ENCODE data around the gene PPP1R37.

The PPP1R37 gene

DNA sequence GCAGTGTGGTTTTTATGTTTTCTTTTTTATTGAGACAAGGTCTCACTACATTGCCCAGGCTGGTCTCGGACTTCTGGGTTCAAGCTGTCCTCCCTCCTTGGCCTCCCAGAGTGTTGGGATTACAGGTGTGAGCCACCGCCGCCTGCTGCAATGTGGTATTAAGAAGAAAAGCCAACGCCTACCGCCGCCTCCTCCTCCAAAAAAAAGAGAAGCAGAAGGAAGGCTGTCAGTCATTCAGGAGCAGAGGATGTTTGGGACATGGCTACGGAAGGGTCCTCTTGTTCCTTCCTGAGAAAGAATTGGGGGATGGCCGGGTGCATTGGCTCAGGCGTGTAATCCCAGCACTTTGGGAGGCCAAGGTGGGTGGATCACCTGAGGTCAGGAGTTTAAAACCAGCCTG, 1.2 kb downstream of the PPP1R37 start:
- Histone ChIP-seq H3K27ac (ENCODE audit: low read depth, low read length, poor library complexity, severe bottlenecking) (peak overlapping the region; percentile 83), H3F3A (ENCODE audit: insufficient read depth, low read length) (no peaks in the 10 kb centered on the region), H3K4me2 (ENCODE audit: low read length) (peak overlapping the region; percentile 96), H3K79me2 (ENCODE audit: insufficient read depth, low read length) (peaks cover 40% of the 10 kb centered on the region), H3K4me3 (ENCODE audit: low read depth, low read length, poor library complexity, severe bottlenecking) (peak overlapping the region; percentile 80), H3K9me2 (ENCODE audit: low read depth, low read length) (no peaks in the 10 kb centered on the region), H3K9me3 (ENCODE audit: low read length) (no peaks in the 10 kb centered on the region), H3K36me3 (ENCODE audit: insufficient read depth, low read length) (peaks cover 26% of the 10 kb centered on the region), H3K4me1 (ENCODE audit: insufficient read depth, low read length, severe bottlenecking) (peaks cover 50% of the 10 kb centered on the region), H3K9ac (ENCODE audit: low read length) (peak overlapping the region; percentile 89), H2AFZ (ENCODE audit: low read length) (no peak overlapping the region), H3K27me3 (ENCODE audit: insufficient read depth, low read length) (no peaks in the 10 kb centered on the region), H4K20me1 (ENCODE audit: insufficient read depth, low read length) (no peaks in the 10 kb centered on the region)
- TF ChIP-seq, protein P1, sequence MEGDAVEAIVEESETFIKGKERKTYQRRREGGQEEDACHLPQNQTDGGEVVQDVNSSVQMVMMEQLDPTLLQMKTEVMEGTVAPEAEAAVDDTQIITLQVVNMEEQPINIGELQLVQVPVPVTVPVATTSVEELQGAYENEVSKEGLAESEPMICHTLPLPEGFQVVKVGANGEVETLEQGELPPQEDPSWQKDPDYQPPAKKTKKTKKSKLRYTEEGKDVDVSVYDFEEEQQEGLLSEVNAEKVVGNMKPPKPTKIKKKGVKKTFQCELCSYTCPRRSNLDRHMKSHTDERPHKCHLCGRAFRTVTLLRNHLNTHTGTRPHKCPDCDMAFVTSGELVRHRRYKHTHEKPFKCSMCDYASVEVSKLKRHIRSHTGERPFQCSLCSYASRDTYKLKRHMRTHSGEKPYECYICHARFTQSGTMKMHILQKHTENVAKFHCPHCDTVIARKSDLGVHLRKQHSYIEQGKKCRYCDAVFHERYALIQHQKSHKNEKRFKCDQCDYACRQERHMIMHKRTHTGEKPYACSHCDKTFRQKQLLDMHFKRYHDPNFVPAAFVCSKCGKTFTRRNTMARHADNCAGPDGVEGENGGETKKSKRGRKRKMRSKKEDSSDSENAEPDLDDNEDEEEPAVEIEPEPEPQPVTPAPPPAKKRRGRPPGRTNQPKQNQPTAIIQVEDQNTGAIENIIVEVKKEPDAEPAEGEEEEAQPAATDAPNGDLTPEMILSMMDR (IDR thresholded peaks at IDR 0.05; ENCODE audit: low read length), result no peak
- no peak for TF ChIP-seq EZH2 (IDR thresholded peaks at IDR 0.05; ENCODE audit: borderline replicate concordance, low read length)

DNA sequence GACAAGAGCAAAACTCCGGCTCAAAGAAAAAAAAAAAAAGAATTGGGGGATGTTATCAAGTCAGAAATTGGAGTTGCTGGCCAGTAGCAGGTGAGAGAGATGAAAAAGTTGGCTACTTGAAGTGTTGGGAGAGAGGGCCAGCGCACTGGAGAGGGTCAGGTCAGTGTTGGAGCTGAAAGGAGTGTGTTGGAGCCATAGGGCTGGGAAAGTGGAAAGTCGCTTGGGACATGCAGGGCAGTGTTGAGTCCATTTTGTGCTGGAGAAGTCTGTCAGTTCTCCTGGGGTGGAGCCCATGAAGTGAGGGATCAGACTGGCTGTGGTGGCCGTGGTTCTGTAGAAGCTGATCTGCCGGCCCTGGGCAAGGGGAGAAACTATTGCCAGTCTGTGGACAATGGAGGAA, 1.7 kb downstream of the PPP1R37 start:
- Histone ChIP-seq H3K9ac (ENCODE audit: low read length) (no peak overlapping the region; the same call in 1 of the 2 replicates), H3K79me2 (ENCODE audit: insufficient read depth, low read length) (peaks cover 40% of the 10 kb centered on the region), H3K4me1 (ENCODE audit: insufficient read depth, low read length, severe bottlenecking) (peaks cover 51% of the 10 kb centered on the region), H3K9me2 (ENCODE audit: low read depth, low read length) (no peaks in the 10 kb centered on the region), H3K4me2 (ENCODE audit: low read length) (peak overlapping the region; percentile 96), H2AFZ (ENCODE audit: low read length) (no peak overlapping the region), H3K27ac (ENCODE audit: low read depth, low read length, poor library complexity, severe bottlenecking) (no peak overlapping the region), H3K9me3 (ENCODE audit: low read length) (no peaks in the 10 kb centered on the region), H3F3A (ENCODE audit: insufficient read depth, low read length) (no peaks in the 10 kb centered on the region), H3K4me3 (ENCODE audit: low read depth, low read length, poor library complexity, severe bottlenecking) (peak overlapping the region; percentile 80), H3K27me3 (ENCODE audit: insufficient read depth, low read length) (no peaks in the 10 kb centered on the region), H4K20me1 (ENCODE audit: insufficient read depth, low read length) (no peaks in the 10 kb centered on the region), H3K36me3 (ENCODE audit: insufficient read depth, low read length) (peaks cover 25% of the 10 kb centered on the region)
- TF ChIP-seq, protein P1 (IDR thresholded peaks at IDR 0.05; ENCODE audit: low read length), result no peak
- TF ChIP-seq EZH2 (IDR thresholded peaks at IDR 0.05; ENCODE audit: borderline replicate concordance, low read length), result no peak

DNA sequence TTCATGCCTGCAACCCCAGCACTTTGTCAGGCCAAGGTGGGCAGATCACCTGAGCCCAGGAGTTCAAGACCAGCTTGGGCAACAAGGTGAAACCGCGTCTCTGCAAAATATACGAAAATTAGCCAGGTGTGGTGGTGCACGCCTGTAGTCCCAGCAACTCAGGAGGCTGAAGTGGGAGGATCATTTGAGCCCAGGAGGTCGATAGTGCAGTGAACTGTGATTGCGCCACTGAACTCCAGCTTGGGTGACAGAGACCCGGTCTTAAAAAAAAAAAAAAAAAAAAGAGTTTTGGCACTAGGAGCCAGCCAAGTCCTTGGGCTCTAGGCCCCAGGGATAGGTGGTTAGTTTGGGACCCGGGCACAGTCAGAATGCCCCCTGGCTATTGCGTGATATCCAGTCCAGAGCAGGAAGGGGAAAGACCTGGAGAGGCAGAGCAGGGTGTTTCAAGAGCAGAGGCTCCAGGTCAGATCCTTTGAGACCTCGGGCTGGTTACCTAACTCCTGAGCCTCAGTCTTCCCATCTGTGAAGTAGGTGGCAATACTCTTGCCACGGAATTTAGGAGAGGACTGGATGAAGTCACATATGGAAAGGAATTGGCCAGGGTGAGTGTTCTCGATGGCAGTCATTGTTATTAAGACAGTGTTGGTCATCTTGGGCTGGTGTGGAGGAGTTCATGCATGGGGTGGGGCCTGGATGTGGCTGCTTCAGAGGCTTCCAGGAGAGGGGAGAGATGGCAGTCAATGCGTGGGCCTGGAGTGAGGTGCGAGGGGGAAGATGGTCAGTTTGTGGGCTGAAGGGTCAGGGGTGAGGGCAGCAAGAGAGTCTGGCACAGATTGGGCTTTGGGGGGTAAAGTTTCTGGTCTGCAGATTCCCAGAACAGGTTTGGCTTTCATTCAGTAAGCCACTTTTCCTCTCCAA, 2.8 kb downstream of the PPP1R37 start:
- Histone ChIP-seq H3K4me2 (ENCODE audit: low read length) (no peak overlapping the region; the same call in 1 of the 2 replicates), H3K9ac (ENCODE audit: low read length) (no peak overlapping the region; the same call in 1 of the 2 replicates), H3K9me2 (ENCODE audit: low read depth, low read length) (no peaks in the 10 kb centered on the region), H3K4me1 (ENCODE audit: insufficient read depth, low read length, severe bottlenecking) (peaks cover 59% of the 10 kb centered on the region), H3F3A (ENCODE audit: insufficient read depth, low read length) (no peaks in the 10 kb centered on the region), H3K4me3 (ENCODE audit: low read depth, low read length, poor library complexity, severe bottlenecking) (no peak overlapping the region), H3K36me3 (ENCODE audit: insufficient read depth, low read length) (peaks cover 24% of the 10 kb centered on the region), H3K27me3 (ENCODE audit: insufficient read depth, low read length) (no peaks in the 10 kb centered on the region), H2AFZ (ENCODE audit: low read length) (no peak overlapping the region), H3K9me3 (ENCODE audit: low read length) (no peaks in the 10 kb centered on the region), H4K20me1 (ENCODE audit: insufficient read depth, low read length) (no peaks in the 10 kb centered on the region), H3K79me2 (ENCODE audit: insufficient read depth, low read length) (peaks cover 40% of the 10 kb centered on the region), H3K27ac (ENCODE audit: low read depth, low read length, poor library complexity, severe bottlenecking) (no peak overlapping the region)
- TF ChIP-seq, protein P1 (IDR thresholded peaks at IDR 0.05; ENCODE audit: low read length), result no peak
- no peak for TF ChIP-seq EZH2 (IDR thresholded peaks at IDR 0.05; ENCODE audit: borderline replicate concordance, low read length)

All from OCI-LY1 (cell line).